Cardiac muscle cell (in vitro differentiated cells and primary cell): ENCODE results near the gene TRUB2. TPM values are rescaled to one million over a fixed set of nuclear protein-coding genes. Genes with fewer than 3 reads are reported as not detected.

Experiments used
- DNase-seq, 2 donors: peaks; one replicate each; pipeline versions ENCODE4 v3.0.0 to v3.0.0-alpha.2; 2010 to 2017; ENCODE audit warnings: low read depth in 1 of 2, low spot score in 1 of 2
- H3K27ac ChIP-seq: fragments of 200-600 bp; sonication (generic); 2 replicates; pipeline ENCODE4 v1.5.1; 2016
- H3K27me3 ChIP-seq: fragments of 200-600 bp; sonication (generic); 2 replicates; pipeline ENCODE4 v1.6.0; 2016; ENCODE audit warnings: control low read depth
- H3K36me3 ChIP-seq: fragments of 200-600 bp; sonication (generic); 2 replicates; pipeline ENCODE4 v1.5.1; 2016; ENCODE audit warnings: control low read depth
- H3K4me1 ChIP-seq: fragments of 200-600 bp; sonication (generic); 2 replicates; pipeline ENCODE4 v1.8.1; 2017; ENCODE audit warnings: low read depth, mild to moderate bottlenecking, mixed run types
- H3K4me3 ChIP-seq: fragments of 200-600 bp; sonication (generic); 2 replicates; pipeline ENCODE4 v1.5.1; 2016; ENCODE audit warnings: mild to moderate bottlenecking
- H3K9me3 ChIP-seq: fragments of 200-600 bp; sonication (generic); 2 replicates; pipeline ENCODE4 v1.5.1; 2017; ENCODE audit warnings: low read depth, mild to moderate bottlenecking, control low read depth
- polyA plus RNA-seq: library from polyadenylated mRNA; unstranded; fragments of >200 nt; fragmentation: Nextera tagmentation; extraction: Ambion mirVana; gene quantifications from 2 replicates; pipeline ENCODE4 v1.2.1, GENCODE V29; 2016
- total RNA-seq: library from RNA; depleted of rRNA; stranded (reverse); fragments of >200 nt; gene quantifications from 2 replicates; pipeline ENCODE4 v1.2.3, GENCODE V29; 2016
- TF ChIP-seq, protein P1 (sequence below): IDR thresholded peaks from 2 replicates; pipeline ENCODE4 v1.5.1; 2012; ENCODE audit warnings: low read depth, mild to moderate bottlenecking, low read length

Gene TRUB2
- total and polyA plus RNA-seq, 2 experiments from 2014 or later = 15.5 to 63.5 TPM

DNA sequence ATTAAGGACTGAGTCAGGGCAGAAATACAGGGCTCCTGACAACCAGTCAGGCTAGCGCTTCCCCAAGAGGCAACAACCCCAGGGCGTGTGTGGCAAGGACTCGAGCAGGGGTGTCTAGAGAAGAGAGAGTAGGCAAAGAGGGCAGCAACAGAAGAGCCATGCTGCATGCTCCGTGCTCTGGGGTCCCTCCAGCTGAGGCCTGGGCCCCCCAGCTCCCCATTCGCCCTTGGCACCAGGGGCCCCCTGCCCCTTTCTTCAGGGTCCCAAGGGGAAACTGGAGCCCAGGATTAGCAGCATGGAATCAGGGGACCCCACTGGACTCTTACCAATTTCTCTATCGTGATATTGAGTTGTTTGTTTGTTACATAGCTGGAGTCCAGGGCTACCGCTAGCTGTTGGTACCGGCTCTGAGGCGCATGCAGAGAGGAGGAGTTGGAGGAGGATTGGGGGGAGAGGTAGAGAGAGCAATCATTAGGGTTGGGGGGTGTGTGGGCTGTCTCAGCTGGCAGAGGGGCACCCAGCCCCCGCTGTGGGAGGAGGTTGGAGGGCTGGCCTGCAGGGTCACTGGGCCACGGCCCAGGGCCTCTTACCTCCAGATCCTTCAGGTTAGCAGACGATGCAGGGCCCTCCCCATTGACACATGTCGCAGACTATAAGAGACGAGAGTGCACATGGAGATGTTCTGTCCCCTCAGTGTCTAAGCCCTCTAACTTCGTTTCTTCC, 55.2 kb downstream of the TRUB2 start:
- Histone ChIP-seq H3K9me3 (no peaks in the 10 kb centered on the region), H3K4me1 (no peaks in the 10 kb centered on the region), H3K27me3 (no peaks in the 10 kb centered on the region), H3K36me3 (peaks cover 29% of the 10 kb centered on the region), H3K4me3 (no peak overlapping the region), H3K27ac (no peak overlapping the region)
- DNase-seq = no peak
- TF ChIP-seq, protein P1, sequence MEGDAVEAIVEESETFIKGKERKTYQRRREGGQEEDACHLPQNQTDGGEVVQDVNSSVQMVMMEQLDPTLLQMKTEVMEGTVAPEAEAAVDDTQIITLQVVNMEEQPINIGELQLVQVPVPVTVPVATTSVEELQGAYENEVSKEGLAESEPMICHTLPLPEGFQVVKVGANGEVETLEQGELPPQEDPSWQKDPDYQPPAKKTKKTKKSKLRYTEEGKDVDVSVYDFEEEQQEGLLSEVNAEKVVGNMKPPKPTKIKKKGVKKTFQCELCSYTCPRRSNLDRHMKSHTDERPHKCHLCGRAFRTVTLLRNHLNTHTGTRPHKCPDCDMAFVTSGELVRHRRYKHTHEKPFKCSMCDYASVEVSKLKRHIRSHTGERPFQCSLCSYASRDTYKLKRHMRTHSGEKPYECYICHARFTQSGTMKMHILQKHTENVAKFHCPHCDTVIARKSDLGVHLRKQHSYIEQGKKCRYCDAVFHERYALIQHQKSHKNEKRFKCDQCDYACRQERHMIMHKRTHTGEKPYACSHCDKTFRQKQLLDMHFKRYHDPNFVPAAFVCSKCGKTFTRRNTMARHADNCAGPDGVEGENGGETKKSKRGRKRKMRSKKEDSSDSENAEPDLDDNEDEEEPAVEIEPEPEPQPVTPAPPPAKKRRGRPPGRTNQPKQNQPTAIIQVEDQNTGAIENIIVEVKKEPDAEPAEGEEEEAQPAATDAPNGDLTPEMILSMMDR = no peak

DNA sequence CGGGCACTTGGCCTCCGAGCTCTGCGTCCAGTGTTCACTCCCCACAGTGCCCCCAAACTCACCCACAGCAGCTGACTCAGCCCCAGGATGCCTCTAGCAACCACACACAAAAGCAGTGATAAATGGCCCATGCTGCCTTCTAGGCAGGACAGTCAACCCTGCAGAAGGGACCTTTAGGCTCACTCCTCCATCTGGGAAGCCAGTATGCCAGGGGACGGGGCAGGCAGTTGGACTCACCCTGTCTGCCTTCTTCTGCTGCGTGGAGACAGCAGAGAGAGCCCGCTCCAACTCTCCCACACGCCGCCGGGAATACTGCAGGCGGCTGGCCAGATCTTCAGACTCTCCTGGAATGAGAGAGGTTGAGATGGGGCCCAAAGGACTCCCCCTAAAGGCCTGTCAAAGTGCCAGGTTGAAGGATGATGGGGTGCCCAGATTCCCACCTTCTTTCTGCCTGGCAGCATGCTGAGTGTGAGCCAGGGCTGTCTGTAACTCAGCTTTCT, 56.8 kb downstream of the TRUB2 start:
- Histone ChIP-seq H3K27me3 (no peaks in the 10 kb centered on the region), H3K27ac (no peak overlapping the region), H3K9me3 (no peaks in the 10 kb centered on the region), H3K36me3 (peaks cover 37% of the 10 kb centered on the region), H3K4me1 (no peaks in the 10 kb centered on the region), H3K4me3 (no peak overlapping the region)
- TF ChIP-seq, protein P1 = no peak
- no peak for DNase-seq

DNA sequence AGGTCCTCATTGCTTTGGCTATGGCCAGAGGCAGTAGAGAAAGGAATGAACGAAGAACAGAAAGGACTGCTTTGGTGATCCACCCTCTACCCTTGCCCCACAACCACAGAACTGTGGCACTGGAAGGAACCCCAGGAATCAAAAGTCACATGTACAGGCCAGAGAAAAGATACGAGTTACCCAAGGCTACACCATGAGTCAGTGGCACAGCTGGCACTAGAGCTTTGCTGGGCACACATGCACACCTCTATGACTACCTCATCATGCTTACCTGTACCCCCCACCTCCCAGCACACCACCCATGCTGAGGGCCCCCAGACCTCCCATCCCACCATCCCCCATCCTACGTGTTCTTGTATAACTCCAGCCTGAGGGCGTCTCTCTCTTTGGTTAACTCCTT, 59.6 kb downstream of the TRUB2 start:
- no peak for DNase-seq
- no peaks in the 10 kb centered on the region for H3K27me3 ChIP-seq
- no peak overlapping the region for H3K27ac ChIP-seq
- H3K36me3 ChIP-seq = peaks cover 52% of the 10 kb centered on the region
- TF ChIP-seq, protein P1 = no peak
- no peaks in the 10 kb centered on the region for H3K4me1 ChIP-seq
- H3K4me3 ChIP-seq = no peak overlapping the region
- no peaks in the 10 kb centered on the region for H3K9me3 ChIP-seq

DNA sequence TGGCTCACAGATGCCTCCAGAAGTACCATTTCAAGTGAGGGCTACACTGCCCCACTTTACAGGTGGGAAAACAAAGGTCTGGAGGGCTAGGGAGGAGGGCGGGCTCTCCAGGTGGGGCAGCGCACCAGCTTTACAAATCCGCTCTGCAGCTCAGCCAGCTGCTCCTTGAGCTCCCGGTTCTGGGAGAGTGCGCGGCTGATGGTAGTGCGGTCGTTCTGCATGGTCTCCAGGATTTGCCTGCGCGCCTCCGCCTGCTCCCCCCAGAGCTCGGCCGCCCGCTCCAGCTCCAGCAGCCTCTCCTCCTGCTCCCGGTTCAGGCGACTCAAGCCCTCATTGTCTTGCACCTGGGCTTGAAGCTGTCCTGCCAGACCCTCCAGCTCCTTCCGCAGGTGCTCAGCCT, 61.9 kb downstream of the TRUB2 start:
- no peaks in the 10 kb centered on the region for H3K9me3 ChIP-seq
- no peaks in the 10 kb centered on the region for H3K27me3 ChIP-seq
- TF ChIP-seq, protein P1 = no peak
- no peak overlapping the region for H3K27ac ChIP-seq
- H3K4me3 ChIP-seq = no peak overlapping the region
- no peaks in the 10 kb centered on the region for H3K4me1 ChIP-seq
- DNase-seq = no peak
- H3K36me3 ChIP-seq = peaks cover 50% of the 10 kb centered on the region

DNA sequence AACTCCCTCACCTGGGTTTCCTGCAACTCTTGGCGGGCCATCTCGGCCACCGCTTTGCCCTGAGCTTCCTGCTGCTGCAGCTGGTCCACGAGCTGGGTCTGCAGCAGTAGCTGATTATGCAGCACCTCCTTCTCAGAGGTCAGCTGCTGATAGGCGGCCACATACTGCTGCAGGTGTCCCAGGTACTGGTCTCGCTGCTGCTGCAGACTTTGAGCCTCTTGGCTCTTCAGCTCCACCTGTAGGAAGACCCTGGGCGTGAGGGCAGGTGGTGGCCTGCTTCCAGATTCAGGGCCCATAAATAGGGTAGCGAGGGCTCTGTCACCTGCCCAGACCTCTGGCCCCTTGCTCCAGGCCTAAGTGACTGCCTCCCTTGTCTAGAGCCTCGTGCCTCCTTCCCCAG, 63.1 kb downstream of the TRUB2 start:
- H3K9me3 ChIP-seq = no peaks in the 10 kb centered on the region
- H3K27ac ChIP-seq = no peak overlapping the region
- TF ChIP-seq, protein P1 = no peak
- no peak for DNase-seq
- peaks cover 41% of the 10 kb centered on the region for H3K36me3 ChIP-seq
- no peaks in the 10 kb centered on the region for H3K27me3 ChIP-seq
- no peak overlapping the region for H3K4me3 ChIP-seq
- no peaks in the 10 kb centered on the region for H3K4me1 ChIP-seq
